GM19438 (cell line): ENCODE data around the gene FEV.

Experiments
- ATAC-seq: cut with Tn5 transposase; IDR thresholded peaks from one replicate; pipeline ENCODE4 v1.9.1; 2021; ENCODE audit warnings: low read depth; ENCODE audit not compliant: unreplicated experiment

The FEV gene

DNA sequence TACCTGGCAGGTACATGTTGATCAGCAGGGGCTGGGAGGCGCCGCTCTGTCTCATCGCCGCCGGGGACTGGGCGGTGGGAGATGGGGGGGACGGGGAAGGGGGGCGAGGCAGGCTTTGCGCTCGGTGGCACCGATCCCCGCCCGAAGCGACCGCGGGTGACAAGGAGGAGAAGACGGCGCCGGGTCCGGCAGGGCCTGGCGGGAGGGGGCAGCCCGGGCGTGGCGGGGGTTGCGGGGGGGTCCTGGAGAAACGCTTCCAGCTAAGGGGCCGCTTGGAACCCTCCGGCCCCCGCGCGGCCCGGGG, at the start of gene FEV:
Gene FEV, minus strand, starts transcription at position 164 of the 304 bp plus-strand sequence. Its CDS starts 109 bp downstream, at position 55.
- no peak for ATAC-seq

DNA sequence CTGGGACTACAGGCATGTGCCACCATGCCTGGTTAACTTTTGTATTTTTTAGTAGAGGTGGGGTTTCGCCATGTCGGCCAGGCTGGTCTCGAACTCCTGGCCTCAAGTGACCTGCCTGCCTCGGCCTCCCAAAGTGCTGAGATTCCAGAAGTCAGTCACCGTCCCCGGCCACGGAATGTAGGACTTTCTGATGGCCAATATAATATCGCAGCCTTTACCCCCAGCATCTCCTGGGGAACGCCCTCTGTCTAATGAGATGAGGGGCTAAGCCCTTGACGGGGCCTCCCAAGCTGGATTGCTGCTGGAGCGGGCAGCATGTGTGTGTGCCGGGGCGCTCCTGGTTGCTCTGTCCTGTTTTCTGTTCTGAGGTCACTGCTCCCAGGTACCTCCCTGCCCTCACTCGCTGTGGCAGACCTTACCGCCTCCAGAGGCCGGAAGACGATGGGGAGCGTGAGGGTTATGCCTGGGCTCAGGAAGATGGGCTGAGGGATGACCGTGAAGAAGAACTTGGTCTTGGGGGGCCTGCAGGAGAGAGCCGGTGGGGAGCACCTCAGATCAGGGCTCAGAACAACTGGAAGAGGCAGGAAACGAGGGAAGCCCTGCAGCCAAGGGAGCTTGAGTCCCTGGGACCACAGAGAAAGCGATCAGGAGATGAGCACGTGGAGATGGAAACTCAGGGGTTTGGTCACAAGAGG, 47.2 kb upstream of the FEV start:
- no peak for ATAC-seq

- no peak for ATAC-seq
Observed at GRCh38 chr2:219031005-219031738, 46.2 kb upstream of the FEV start.

DNA sequence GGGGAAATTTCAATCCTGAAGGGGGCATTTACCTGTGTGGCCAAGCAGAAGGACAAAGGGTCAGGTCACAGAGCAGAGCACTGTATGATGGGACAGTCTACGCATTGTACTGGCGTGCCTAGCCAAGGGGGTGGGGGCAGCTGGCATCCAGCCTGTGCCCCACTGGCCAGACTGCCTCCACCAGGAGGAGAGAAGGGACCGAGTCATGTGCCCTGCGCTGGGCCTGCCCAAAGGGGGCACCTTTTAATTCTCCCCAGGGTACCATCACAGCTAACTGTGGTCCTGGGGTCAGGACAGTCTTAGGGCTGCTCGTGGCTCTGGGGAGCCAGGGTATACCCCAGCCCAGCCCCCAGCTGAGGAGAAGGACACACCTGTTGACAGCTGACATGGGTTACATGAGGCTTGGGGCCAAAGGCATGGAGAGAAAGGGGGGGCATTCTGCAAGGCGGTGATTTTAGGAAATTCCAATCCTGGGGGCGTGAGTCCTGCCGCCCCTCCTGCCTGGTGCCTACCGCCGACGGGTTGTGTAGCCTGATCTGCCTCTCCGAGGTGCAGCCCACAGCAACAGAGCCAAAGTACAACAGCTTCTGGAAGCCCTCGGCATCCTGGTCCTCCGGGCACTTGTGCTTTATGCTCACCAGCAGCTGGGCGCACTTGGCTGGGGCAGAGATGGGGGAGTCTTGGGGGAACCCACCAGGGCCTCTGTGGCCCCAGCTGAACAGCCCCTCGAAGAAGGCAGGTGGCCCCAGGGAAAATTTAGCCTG, 45.4 kb upstream of the FEV start:
- no peak for ATAC-seq

DNA sequence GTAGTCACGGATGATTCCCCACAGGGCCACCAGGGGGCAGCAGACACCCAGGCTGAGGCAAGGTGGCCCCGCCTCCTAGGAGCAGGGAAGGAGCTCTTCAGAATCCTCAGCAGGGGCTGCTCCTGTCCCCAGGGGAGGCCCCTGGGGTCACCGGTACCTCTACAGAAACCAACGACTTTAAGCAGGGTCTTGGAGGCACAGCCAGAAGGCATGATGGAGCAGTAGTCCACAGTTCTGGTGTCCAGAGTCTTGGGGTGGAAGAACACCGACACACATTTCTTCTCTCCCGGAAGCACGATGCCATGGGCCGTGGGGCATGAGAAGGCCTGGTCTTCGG, 44.8 kb upstream of the FEV start:
- peak; percentile 62 for ATAC-seq

DNA sequence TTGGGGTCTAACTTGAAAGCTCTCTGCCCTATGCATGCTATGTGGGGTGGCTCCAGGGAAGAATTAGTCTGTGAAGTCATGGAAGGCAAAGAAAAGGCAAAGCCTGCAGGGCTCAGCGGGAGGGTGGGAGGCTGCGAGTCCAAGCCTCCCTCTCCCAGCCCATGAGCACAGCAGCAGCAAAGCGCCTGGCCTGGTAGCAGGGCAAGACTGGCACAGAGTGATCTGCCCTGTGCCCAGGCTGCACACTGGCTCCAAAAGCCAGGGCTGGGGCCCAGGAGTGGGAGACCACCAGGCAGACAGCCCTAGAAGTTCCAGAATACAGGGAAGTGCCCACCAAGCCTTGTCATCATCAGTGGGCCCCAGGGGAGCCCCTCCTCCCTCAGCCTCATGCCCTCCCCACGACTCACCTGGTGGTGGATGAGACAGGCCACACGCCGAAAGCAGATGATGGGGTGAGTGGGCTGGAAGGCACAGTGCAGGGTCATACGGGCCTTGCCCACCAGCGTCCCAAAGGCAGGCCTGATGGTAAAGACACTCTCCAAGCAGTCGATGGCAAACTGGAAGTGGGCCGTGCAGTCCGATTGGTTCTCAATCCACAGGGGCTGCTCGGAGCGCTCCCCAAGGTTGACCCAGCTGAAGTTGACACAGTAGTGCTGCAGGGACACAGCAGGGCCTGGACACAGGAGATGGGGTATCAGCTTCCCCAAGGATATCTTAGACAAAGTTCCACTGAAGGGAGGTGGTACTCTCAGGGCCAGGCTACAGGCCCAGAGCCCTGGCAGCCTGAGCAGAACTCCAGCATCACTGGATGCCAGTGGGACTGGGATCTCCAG, 44.2 kb upstream of the FEV start:
- no peak for ATAC-seq

DNA sequence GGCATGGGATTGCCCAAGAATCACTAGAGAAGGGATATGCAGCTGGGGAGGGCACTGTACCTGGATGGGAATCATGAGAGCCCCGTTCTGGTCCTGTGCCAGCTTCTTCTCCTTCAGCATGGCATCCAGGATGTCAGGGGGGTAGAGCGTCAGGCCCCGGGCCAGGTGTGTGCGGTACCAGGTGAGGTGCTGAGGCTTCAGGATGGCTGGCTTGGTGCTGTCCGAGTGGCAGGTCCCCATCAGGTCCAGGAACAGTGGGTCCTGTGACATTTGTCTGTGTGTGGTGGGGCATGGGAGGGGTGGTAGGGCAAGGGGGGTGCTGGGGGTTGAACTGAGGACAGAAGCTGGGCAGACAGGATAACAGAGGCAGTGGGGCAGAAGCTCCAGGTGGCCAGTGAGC, 43.2 kb upstream of the FEV start:
- no peak for ATAC-seq

GRCh38 chr2:219027511-219028055, 42.6 kb upstream of the FEV start:
- ATAC-seq = no peak

GRCh38 chr2:219026946-219027345, 42.0 kb upstream of the FEV start:
- no peak for ATAC-seq

DNA sequence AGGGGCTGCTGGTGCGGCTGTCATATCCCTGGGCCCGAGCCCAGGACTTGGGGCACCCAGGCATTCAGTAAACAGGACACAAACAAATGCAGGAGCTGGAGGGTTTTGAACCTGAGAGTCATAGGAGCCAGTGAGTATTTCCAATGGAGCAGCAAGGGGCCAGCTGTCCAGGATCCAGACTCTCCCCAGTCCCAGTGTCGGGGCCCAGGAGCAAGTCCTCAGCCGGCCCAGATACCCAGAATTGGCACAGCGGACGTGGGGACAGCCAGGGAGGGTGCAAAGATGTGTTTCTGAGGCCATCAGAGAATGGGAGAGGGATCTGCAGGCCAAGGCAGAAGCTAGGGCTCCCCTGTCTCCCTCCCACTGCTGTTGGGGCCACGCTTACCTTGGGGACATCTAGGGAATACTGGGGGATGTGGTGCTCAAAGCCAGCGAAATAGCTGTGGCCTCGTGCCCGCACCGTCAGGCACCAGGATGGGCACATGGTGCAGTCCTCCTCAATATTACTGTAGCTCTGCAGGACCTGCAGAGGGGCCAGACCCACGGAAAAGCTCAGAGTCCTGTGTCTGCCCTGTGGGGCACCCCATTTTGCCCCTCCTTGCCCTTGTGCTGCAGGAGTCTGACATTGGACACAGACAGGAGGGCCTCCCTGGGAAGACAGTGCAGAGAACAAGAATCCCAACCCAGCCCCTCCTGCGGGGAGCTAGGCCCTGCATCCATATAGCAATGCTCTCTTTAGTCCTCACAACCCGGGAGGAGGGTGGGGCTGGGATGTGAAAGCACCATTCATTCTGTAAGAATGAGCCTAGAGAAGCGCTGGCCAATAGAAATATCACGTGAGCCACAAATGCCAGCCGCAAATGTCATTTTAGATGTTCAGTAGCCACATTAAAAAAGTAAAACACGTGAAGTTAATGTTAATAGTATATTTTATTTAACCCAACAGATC, 40.9 kb upstream of the FEV start:
- no peak for ATAC-seq

DNA sequence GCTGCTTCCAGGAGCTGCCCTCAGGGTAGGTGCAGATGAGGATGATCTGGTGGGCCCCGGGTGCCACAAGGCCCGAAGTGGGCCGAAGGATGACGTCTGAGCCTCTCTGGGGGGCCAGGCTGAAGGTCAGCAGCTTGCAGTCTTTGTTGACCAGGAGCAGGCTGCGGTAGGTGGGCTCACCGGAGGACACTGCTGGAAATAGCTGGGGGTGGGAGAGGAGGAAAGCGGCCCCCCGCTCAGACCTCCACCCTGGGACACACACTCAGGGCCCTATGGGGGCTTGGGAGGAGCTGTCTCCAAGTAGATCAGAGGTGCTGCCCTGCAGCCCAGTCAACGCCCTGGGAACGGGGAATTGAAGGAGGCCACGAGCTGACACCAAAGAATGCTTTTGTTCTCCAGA, 39.1 kb upstream of the FEV start:
- ATAC-seq = no peak

DNA sequence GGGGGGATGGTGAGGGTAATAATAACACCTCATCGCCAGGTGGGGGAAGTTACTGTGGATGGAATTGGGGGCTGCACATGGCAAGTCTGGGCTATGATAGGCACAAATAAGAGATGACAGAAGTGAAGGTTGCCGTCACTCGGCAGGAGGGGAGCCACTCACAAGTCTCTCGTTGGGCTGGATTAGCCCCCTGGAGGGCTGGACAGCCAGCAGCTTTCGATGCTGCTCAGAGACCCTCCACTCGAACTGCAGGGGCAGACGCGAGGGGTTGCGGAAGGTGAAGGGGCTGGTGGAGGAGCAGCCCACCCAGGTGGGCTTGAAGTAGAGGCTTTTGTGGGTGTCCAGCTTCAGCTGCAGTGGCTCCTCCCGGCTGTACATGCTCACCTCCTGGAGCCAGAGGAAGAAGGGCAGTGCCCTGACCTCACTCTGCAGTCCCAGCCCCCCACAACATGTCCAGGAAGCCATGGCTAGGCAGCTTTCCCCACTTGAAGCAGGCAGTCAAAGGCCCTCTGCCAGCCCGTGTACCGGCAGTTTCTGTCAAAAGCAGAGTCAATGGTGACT, 38.1 kb upstream of the FEV start:
- no peak for ATAC-seq

GRCh38 chr2:219022616-219023015, 37.6 kb upstream of the FEV start:
- ATAC-seq = no peak

DNA sequence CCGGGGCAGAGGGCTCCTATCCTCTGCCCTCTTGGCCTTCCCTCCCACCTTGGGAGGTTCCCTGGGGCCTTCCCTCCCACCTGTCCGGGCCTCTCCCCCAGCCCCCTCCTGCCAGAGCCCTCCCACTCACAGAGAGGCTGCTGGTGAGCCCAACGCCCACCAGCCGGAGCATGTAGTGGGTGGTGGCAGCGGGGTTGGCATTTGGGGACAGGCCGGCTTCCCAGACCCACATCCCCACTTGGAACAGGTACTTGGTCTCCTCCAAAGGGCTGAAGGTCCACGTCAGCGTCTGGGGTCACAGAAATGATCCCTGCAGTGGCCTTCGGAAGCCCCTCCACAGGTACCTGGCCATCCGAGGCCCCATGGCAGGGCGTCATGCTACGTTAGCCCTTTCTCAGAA, 37.1 kb upstream of the FEV start:
- ATAC-seq = no peak

DNA sequence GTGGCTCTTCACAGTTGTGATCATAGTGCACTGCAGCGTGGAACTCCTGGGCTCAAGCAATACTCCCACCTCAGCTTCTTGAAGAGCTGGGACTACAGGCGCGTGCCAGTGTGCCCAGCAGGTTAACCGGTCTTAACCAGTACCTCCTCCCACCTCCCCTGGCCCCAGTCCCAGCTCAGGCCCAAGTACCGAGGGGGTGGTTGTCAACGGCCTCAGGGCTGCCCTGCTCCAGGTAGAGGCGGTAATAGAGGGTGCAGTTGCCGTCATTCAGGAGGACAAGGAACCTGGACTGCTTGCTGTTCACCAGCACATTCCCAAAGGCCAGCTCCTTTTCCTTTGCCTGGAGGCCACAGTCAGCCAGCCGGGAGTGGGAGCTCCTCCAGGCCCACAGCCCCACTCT, 36.6 kb upstream of the FEV start:
- ATAC-seq = no peak

- no peak for ATAC-seq
Observed at GRCh38 chr2:219020604-219021365, 35.8 kb upstream of the FEV start.

- ATAC-seq = no peak
Observed at GRCh38 chr2:219019436-219019835, 34.5 kb upstream of the FEV start.

DNA sequence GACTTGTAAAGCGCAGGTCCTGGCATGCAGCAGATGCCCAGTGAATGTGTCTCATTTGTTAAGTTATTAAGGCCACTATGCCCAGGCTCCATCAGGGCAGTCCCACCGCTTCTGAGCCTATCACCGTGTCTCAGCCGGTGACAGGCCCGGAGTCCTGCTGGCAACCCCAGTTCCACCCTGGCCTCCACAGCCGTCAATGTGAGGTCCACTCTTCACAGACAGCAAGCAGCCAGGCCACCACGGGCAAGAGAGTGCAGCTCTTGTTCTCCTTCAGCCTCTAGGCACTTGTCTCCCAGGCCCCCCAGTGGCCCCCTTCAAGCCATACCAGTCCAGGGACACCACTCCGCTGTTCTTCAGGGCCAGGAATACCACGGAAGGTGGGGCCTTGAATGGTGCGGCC, 33.7 kb upstream of the FEV start:
- no peak for ATAC-seq

GRCh38 chr2:219018286-219018685, 33.3 kb upstream of the FEV start:
- ATAC-seq = no peak
